ENCODE results near the gene ANKRD66. TPM values are rescaled to one million over a fixed set of nuclear protein-coding genes. Genes with fewer than 3 reads are reported as not detected.

Gene ANKRD66
- total and polyA plus RNA-seq, 11 donors = not detected

DNA sequence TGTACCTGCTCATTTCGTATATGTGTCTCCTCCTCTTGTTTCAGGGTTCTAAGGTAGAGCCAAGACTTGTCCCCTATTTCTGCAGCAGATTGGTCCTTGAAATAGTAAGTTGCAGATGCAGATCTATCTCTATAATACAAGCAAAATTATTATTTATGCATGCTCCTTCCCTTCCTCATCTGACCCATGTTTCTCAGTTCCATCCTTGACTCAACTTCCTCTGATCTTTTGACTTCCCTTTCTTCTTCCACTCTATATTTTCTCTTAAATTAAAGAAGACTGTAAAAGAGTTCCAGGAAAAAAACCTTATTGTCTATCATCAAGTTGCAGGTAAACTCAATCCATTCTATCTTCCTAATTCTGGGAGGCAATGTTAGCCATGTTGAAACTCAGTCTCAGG is 35.2 kb upstream of the ANKRD66 start:
- H3K9me3 ChIP-seq = no peaks in the 10 kb centered on the region
- H3K27me3 ChIP-seq = no peaks in the 10 kb centered on the region
- no peak overlapping the region for H3K27ac ChIP-seq
- WGBS, 4 donors = 85 to 97% (median 91%) methylated on average over 1 of the region's 1 CpG
- no peaks in the 10 kb centered on the region for H3K36me3 ChIP-seq
- ATAC-seq = no peak
- intact Hi-C loops (cut with DNase I) = no loop called here
- peaks cover 0 to 6% (median 0%) of the 10 kb centered on the region in 12 donors for H3K4me1 ChIP-seq
- TF ChIP-seq, protein P1, sequence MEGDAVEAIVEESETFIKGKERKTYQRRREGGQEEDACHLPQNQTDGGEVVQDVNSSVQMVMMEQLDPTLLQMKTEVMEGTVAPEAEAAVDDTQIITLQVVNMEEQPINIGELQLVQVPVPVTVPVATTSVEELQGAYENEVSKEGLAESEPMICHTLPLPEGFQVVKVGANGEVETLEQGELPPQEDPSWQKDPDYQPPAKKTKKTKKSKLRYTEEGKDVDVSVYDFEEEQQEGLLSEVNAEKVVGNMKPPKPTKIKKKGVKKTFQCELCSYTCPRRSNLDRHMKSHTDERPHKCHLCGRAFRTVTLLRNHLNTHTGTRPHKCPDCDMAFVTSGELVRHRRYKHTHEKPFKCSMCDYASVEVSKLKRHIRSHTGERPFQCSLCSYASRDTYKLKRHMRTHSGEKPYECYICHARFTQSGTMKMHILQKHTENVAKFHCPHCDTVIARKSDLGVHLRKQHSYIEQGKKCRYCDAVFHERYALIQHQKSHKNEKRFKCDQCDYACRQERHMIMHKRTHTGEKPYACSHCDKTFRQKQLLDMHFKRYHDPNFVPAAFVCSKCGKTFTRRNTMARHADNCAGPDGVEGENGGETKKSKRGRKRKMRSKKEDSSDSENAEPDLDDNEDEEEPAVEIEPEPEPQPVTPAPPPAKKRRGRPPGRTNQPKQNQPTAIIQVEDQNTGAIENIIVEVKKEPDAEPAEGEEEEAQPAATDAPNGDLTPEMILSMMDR (IDR thresholded peaks at IDR 0.05) = no peak
- TF ChIP-seq POLR2A (IDR thresholded peaks at IDR 0.05) = no peak
- no peak overlapping the region for H3K4me3 ChIP-seq
- DNase-seq = no peak

DNA sequence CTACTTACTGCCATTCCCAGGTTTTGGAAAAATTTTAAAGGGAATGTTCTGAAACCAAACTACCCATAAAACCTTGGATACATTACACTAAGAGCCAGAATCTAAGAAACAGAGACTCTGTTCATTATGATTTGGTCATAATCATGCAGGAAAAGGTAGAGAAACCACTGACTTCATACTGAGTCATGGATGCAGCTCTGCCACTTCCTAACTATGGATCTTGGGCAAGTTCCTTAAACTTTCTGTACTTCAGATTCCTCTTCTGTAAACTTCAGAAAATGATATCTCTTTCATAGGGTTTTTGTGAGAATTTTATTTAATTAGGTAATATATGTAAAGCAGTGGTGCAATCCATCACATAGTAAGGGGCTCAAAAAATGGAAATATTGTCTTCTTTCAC is 31.6 kb upstream of the ANKRD66 start:
- H3K4me3 ChIP-seq = no peak overlapping the region
- no peaks in the 10 kb centered on the region for H3K9me3 ChIP-seq
- intact Hi-C loops (cut with DNase I) = no loop called here
- TF ChIP-seq, protein P1 (IDR thresholded peaks at IDR 0.05) = no peak
- no peak for TF ChIP-seq POLR2A (IDR thresholded peaks at IDR 0.05)
- H3K36me3 ChIP-seq = no peaks in the 10 kb centered on the region
- H3K27me3 ChIP-seq = peaks cover 0 to 3% (median 0%) of the 10 kb centered on the region in 9 donors
- H3K27ac ChIP-seq = peak overlapping the region in 1 of 12 donors; percentile 36
- ATAC-seq (no peak), DNase-seq (no peak)
- peaks cover 0 to 6% (median 0%) of the 10 kb centered on the region in 12 donors for H3K4me1 ChIP-seq

DNA sequence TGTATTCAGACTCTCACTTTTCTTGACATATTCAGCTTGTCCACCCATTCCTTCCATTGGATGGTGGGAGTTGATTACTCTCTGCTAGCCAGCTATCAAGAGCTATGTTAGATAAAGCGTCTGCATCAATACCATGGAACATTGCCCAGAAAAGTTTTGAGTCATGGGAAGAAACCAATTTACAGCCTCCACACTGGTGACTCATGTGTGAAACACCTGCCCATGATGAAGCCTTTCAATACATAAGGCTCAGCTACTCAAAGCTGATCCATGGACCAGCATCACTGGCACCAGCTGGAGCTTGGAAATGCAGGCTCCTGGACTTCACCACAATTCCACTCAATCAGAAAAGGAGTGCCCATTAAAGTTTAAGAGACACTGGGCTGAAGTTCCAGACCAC is 27.6 kb upstream of the ANKRD66 start:
- no peak for ATAC-seq
- no peak overlapping the region for H3K4me3 ChIP-seq
- H3K9me3 ChIP-seq = no peaks in the 10 kb centered on the region
- TF ChIP-seq POLR2A (IDR thresholded peaks at IDR 0.05) = no peak
- TF ChIP-seq, protein P1 (IDR thresholded peaks at IDR 0.05) = no peak
- no peaks in the 10 kb centered on the region for H3K36me3 ChIP-seq
- H3K27me3 ChIP-seq = peaks cover 0 to 6% (median 0%) of the 10 kb centered on the region in 9 donors
- H3K4me1 ChIP-seq = no peaks in the 10 kb centered on the region
- DNase-seq = no peak
- WGBS, 4 donors = 49 to 74% (median 55%) methylated on average over 1 of the region's 1 CpG
- intact Hi-C loops (cut with DNase I) = no loop called here
- no peak overlapping the region for H3K27ac ChIP-seq

DNA sequence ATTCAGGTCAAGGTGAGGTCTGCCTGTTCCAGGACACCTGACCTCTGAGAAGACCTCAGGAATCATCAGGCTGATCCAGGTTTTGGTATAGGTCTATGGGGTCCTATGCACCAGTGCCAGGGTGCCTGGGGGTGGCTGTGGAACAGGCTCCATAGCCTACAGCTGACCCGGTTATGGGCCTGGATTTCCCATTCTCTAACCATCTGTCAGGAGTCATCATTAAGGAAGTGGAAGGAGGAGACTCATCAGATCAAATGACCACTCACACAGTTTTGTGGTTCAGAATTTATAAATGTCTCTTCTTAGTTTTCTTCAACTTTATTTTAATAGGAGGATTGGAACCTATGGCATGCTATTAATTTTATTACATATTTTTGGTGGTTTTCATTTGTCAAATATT is 26.3 kb upstream of the ANKRD66 start:
- 56 to 87% (median 73%) methylated on average over 1 of the region's 1 CpG for WGBS, 4 donors

More for the DNA sequence above, 26.3 kb upstream of the ANKRD66 start:
- H3K36me3 ChIP-seq = no peaks in the 10 kb centered on the region
- H3K4me1 ChIP-seq = no peaks in the 10 kb centered on the region
- ATAC-seq (no peak), DNase-seq (no peak)
- H3K4me3 ChIP-seq = no peak overlapping the region
- intact Hi-C loops (cut with DNase I) = no loop called here
- no peak for TF ChIP-seq POLR2A (IDR thresholded peaks at IDR 0.05)
- TF ChIP-seq, protein P1 (IDR thresholded peaks at IDR 0.05) = no peak
- no peak overlapping the region for H3K27ac ChIP-seq
- no peaks in the 10 kb centered on the region for H3K9me3 ChIP-seq
- H3K27me3 ChIP-seq = peaks cover 0 to 13% (median 0%) of the 10 kb centered on the region in 9 donors
